HepG2 (cell line): ENCODE results near the gene NDUFB3. TPM values are rescaled to one million over a fixed set of nuclear protein-coding genes. Genes with fewer than 3 reads are reported as not detected.
A peak's percentile ranks its signal among the peaks of the same experiment; 100 is the strongest.

Experiments used
- BRF2 ChIP-seq: sonication (generic); formaldehyde crosslinking; IDR thresholded peaks from 2 replicates; pipeline ENCODE4 v1.8.1; 2022; ENCODE audit warnings: mild to moderate bottlenecking, missing genetic modification reagents
- CENPX ChIP-seq: sonication (generic); formaldehyde crosslinking; IDR thresholded peaks from 2 replicates; pipeline ENCODE4 v1.9.0; 2021; ENCODE audit warnings: mild to moderate bottlenecking, missing genetic modification reagents, moderate library complexity
- FOXK2 ChIP-seq: fragments of 450-650 bp; IDR thresholded peaks from 2 replicates; pipeline ENCODE4 v1.6.1; 2016
- MAF1 ChIP-seq: sonication (generic); formaldehyde crosslinking; IDR thresholded peaks from 2 replicates; pipeline ENCODE4 v1.5.0; 2020; ENCODE audit warnings: missing genetic modification reagents, borderline replicate concordance
- MBD4 ChIP-seq: IDR thresholded peaks from 2 replicates; pipeline ENCODE4 v1.6.1; 2012; ENCODE audit warnings: low read length, inconsistent platforms, borderline replicate concordance
- MIER3 ChIP-seq: IDR thresholded peaks from 2 replicates; pipeline ENCODE4 v1.6.1; 2016; ENCODE audit warnings: missing compliant biosample characterization, borderline replicate concordance
- PATZ1 ChIP-seq: sonication (generic); formaldehyde crosslinking; IDR thresholded peaks from 2 replicates; pipeline ENCODE4 v1.4.0; 2020; ENCODE audit warnings: missing genetic modification reagents
- RNF219 ChIP-seq: sonication (generic); formaldehyde crosslinking; IDR thresholded peaks from 2 replicates; pipeline ENCODE4 v1.5.0; 2020; ENCODE audit warnings: mild to moderate bottlenecking, missing genetic modification reagents
- SAFB2 ChIP-seq: sonication (generic); formaldehyde crosslinking; IDR thresholded peaks from 2 replicates; pipeline ENCODE4 v1.5.1; 2020; ENCODE audit warnings: missing genetic modification reagents, low read depth, mild to moderate bottlenecking, borderline replicate concordance
- SALL1 ChIP-seq: sonication (generic); formaldehyde crosslinking; IDR thresholded peaks from 2 replicates; pipeline ENCODE4 v1.8.0; 2022; ENCODE audit warnings: mild to moderate bottlenecking, missing genetic modification reagents
- SKI ChIP-seq: fragments of 450-650 bp; IDR thresholded peaks from one replicate; pipeline ENCODE4 v1.6.1; 2018; ENCODE audit warnings: mild to moderate bottlenecking; ENCODE audit not compliant: partially characterized antibody
- SMC3 ChIP-seq: IDR thresholded peaks from 2 replicates; pipeline ENCODE4 v1.6.1; 2011; ENCODE audit warnings: low read length, improper control_type of control experiment
- TAF15 ChIP-seq: fragments of 200-400 bp; formaldehyde crosslinking; IDR thresholded peaks from one replicate; pipeline ENCODE4 v1.6.1; 2018; ENCODE audit warnings: mild to moderate bottlenecking, low read depth, low read length; ENCODE audit not compliant: poor library complexity, severe bottlenecking
- TOPORS ChIP-seq: sonication (generic); formaldehyde crosslinking; IDR thresholded peaks from 2 replicates; pipeline ENCODE4 v1.8.0; 2023; ENCODE audit warnings: mild to moderate bottlenecking, missing genetic modification reagents
- ZBTB46 ChIP-seq: sonication (generic); formaldehyde crosslinking; IDR thresholded peaks from 2 replicates; pipeline ENCODE4 v1.4.0; 2020; ENCODE audit warnings: mild to moderate bottlenecking, missing genetic modification reagents, borderline replicate concordance
- ZFAT ChIP-seq: sonication (generic); formaldehyde crosslinking; conservative IDR thresholded peaks from 2 replicates; pipeline ENCODE4 v1.8.1; 2023; ENCODE audit warnings: missing genetic modification reagents, inconsistent platforms
- ZFP90 ChIP-seq: sonication (generic); formaldehyde crosslinking; IDR thresholded peaks from 2 replicates; pipeline ENCODE4 v1.8.0; 2022; ENCODE audit warnings: missing genetic modification reagents, mild to moderate bottlenecking, inconsistent platforms, borderline replicate concordance
- ZNF207 ChIP-seq: fragments of 450-650 bp; IDR thresholded peaks from 2 replicates; pipeline ENCODE4 v1.6.1; 2016; ENCODE audit warnings: antibody characterized with exemption, borderline replicate concordance
- ZNF326 ChIP-seq: sonication (generic); formaldehyde crosslinking; IDR thresholded peaks from 2 replicates; pipeline ENCODE4 v1.4.0; 2020; ENCODE audit warnings: missing genetic modification reagents, borderline replicate concordance
- ZNF496 ChIP-seq: sonication (generic); formaldehyde crosslinking; IDR thresholded peaks from 2 replicates; pipeline ENCODE4 v1.8.1; 2023; ENCODE audit warnings: mild to moderate bottlenecking, moderate library complexity, missing genetic modification reagents; ENCODE audit not compliant: insufficient replicate concordance
- ZNF547 ChIP-seq: sonication (generic); formaldehyde crosslinking; IDR thresholded peaks from 2 replicates; pipeline ENCODE4 v1.5.1; 2020; ENCODE audit warnings: mild to moderate bottlenecking, missing genetic modification reagents
- ZNF615 ChIP-seq: sonication (generic); formaldehyde crosslinking; IDR thresholded peaks from 2 replicates; pipeline ENCODE4 v1.5.0; 2020; ENCODE audit warnings: mild to moderate bottlenecking, missing genetic modification reagents, borderline replicate concordance
- polyA plus RNA-seq, 8 experiments: library from polyadenylated mRNA; depleted of rRNA in 3 of 8; stranded (reverse) in 7 of 8; unstranded in 1 of 8; fragments of >200 nt; fragmentation: Illumina TruSeq in 4 of 8; extraction: Trizol in 4 of 8; gene quantifications; 2 replicates each; pipeline versions ENCODE4 v1.2.1 to v1.2.3, GENCODE V29; 2011 to 2016; ENCODE audit warnings: low read depth in 4 of 8, missing spikeins in 1 of 8, mixed read lengths in 1 of 8; ENCODE audit not compliant: insufficient read depth in 1 of 8
- total RNA-seq, 5 experiments: library from RNA; depleted of rRNA; stranded (reverse); fragments of >200 nt; fragmentation: Illumina TruSeq; extraction: Trizol; gene quantifications; 2 replicates each; pipeline ENCODE4 v1.2.3, GENCODE V29; 2016; ENCODE audit warnings: low read depth in 1 of 5

Gene NDUFB3
- total and polyA plus RNA-seq, 2 of the 13 experiments (the other 11 are each of a cell fraction or from before 2014, with no cell fraction given) = 50.7 to 159 TPM

GRCh38 chr2:201118121-201118960, 46.5 kb downstream of the NDUFB3 start (continued):
- no peak for TF ChIP-seq TAF15
- TF ChIP-seq RNF219 (CRISPR knock-in tag) = no peak
- no peak for TF ChIP-seq CENPX (CRISPR knock-in tag)
- TF ChIP-seq ZFP90 (CRISPR knock-in tag) = peak; percentile 96; the same call in 1 of the 2 replicates
- TF ChIP-seq SALL1 (CRISPR knock-in tag) = peak; percentile 93
- no peak for TF ChIP-seq ZNF326
- peak; percentile 36 for TF ChIP-seq SMC3
- TF ChIP-seq ZBTB46 (CRISPR knock-in tag) = peak; percentile 88; the same call in 1 of the 2 replicates
- peak; percentile 50; the same call in 1 of the 2 replicates for TF ChIP-seq SAFB2 (CRISPR knock-in tag)
- no peak for TF ChIP-seq MAF1
- no peak for TF ChIP-seq ZNF207
- no peak; the same call in 1 of the 2 replicates for TF ChIP-seq ZNF615 (CRISPR knock-in tag)
- TF ChIP-seq BRF2 (CRISPR knock-in tag) = no peak
- TF ChIP-seq MBD4 = no peak
- no peak for TF ChIP-seq ZFAT
- TF ChIP-seq SKI = peak; percentile 74
- no peak for TF ChIP-seq FOXK2
- TF ChIP-seq ZNF496 (CRISPR knock-in tag) = no peak
- peak; percentile 95 for TF ChIP-seq PATZ1 (CRISPR knock-in tag)
- 0 out of 2 replicates have a peak, but pooled peaks have one; percentile 35 for TF ChIP-seq MIER3 (CRISPR knock-in tag)
- peak; percentile 82 for TF ChIP-seq ZNF547 (CRISPR knock-in tag)
- TF ChIP-seq TOPORS (CRISPR knock-in tag) = no peak
